Effector memory CD8-positive, alpha-beta T cell (primary cell): ENCODE measurements around the gene NAA38.

Experiments
- ATAC-seq: fragments of 150-1000 bp; cut with Tn5 transposase; replicated peaks from 2 replicates; pipeline ENCODE4 v1.10.0; 2021; ENCODE audit warnings: mild to moderate bottlenecking, moderate library complexity
- DNase-seq, 3 experiments: peaks; one replicate each; pipeline ENCODE4 v3.0.0; 2021
- H3K27ac Mint-ChIP-seq, 2 donors: one replicate each; pipeline ENCODE4 v1.8.0; 2022; ENCODE audit warnings: mild to moderate bottlenecking in 2 of 2, mixed read lengths in 2 of 2, moderate library complexity in 2 of 2
- H3K27me3 Mint-ChIP-seq, 2 donors: one replicate each; pipeline ENCODE4 v1.8.0; 2022; ENCODE audit warnings: mixed read lengths in 2 of 2
- H3K36me3 Mint-ChIP-seq: one replicate; pipeline ENCODE4 v1.8.0; 2022; ENCODE audit warnings: mild to moderate bottlenecking, moderate library complexity, mixed read lengths; ENCODE audit not compliant: insufficient read depth
- H3K4me1 Mint-ChIP-seq, 2 donors: one replicate each; pipeline ENCODE4 v1.8.0; 2022; ENCODE audit warnings: low read depth in 2 of 2, mixed read lengths in 2 of 2
- H3K4me3 Mint-ChIP-seq, 2 donors: one replicate each; pipeline ENCODE4 v1.8.0; 2022; ENCODE audit warnings: mild to moderate bottlenecking in 2 of 2, mixed read lengths in 2 of 2, moderate library complexity in 2 of 2
- H3K9me3 Mint-ChIP-seq, 2 donors: one replicate each; pipeline ENCODE4 v1.8.0; 2022; ENCODE audit warnings: mixed read lengths in 2 of 2

The NAA38 gene

DNA sequence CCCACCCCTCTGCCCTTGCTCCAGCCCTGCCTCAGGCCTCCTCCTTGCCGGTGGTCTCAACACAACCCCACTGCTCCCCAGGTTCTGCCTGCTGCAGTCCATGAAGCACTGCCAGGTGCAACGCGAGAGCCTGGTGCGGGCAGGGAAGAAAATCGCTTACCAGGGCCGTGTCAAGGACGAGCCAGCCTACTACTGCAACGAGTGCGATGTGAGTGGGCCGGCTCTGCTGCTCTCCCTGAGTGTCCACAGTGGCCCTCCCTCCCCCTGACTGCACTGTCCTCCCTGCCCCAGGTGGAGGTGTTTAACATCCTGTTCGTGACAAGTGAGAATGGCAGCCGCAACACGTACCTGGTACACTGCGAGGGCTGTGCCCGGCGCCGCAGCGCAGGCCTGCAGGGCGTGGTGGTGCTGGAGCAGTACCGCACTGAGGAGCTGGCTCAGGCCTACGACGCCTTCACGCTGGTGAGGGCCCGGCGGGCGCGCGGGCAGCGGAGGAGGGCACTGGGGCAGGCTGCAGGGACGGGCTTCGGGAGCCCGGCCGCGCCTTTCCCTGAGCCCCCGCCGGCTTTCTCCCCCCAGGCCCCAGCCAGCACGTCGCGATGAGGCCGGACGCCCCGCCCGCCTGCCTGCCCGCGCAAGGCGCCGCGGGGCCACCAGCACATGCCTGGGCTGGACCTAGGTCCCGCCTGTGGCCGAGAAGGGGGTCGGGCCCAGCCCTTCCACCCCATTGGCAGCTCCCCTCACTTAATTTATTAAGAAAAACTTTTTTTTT is 4.3 kb downstream of the NAA38 start:
- no peaks in the 10 kb centered on the region for H3K27me3 Mint-ChIP-seq
- peak overlapping the region in 1 of 2 donors; percentile 79 for H3K4me3 Mint-ChIP-seq
- peak overlapping the region in 1 of 2 donors; percentile 95 for H3K27ac Mint-ChIP-seq
- H3K9me3 Mint-ChIP-seq = no peaks in the 10 kb centered on the region
- peaks cover 3 to 13% of the 10 kb centered on the region in 2 donors for H3K4me1 Mint-ChIP-seq
- ATAC-seq = no peak
- H3K36me3 Mint-ChIP-seq = peaks cover 48% of the 10 kb centered on the region
- no peak for DNase-seq

DNA sequence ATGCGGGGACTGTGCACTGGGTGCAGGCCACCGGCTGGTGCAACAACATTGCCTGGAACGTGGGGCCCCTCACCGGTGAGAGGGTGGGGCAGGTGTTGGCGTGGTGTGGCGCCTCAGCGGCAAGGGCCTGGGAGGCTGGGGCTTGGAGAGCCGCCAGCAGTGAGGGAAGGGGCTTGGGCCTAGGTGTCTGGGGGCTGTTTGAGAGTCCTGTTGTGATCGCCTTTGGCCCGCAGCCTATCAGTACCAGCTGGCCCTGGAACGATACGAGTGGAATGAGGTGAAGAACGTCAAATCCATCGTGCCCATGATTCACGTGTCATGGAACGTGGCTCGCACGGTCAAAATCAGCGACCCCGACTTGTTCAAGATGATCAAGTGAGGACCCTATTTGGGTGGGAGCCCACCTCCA is 5.1 kb downstream of the NAA38 start:
- H3K9me3 Mint-ChIP-seq = no peaks in the 10 kb centered on the region
- peaks cover 57% of the 10 kb centered on the region for H3K36me3 Mint-ChIP-seq
- peaks cover 3 to 13% of the 10 kb centered on the region in 2 donors for H3K4me1 Mint-ChIP-seq
- no peaks in the 10 kb centered on the region for H3K27me3 Mint-ChIP-seq
- no peak for DNase-seq
- ATAC-seq = no peak
- peak overlapping the region in 1 of 2 donors; percentile 95 for H3K27ac Mint-ChIP-seq
- H3K4me3 Mint-ChIP-seq = peak overlapping the region in 1 of 2 donors; percentile 79

DNA sequence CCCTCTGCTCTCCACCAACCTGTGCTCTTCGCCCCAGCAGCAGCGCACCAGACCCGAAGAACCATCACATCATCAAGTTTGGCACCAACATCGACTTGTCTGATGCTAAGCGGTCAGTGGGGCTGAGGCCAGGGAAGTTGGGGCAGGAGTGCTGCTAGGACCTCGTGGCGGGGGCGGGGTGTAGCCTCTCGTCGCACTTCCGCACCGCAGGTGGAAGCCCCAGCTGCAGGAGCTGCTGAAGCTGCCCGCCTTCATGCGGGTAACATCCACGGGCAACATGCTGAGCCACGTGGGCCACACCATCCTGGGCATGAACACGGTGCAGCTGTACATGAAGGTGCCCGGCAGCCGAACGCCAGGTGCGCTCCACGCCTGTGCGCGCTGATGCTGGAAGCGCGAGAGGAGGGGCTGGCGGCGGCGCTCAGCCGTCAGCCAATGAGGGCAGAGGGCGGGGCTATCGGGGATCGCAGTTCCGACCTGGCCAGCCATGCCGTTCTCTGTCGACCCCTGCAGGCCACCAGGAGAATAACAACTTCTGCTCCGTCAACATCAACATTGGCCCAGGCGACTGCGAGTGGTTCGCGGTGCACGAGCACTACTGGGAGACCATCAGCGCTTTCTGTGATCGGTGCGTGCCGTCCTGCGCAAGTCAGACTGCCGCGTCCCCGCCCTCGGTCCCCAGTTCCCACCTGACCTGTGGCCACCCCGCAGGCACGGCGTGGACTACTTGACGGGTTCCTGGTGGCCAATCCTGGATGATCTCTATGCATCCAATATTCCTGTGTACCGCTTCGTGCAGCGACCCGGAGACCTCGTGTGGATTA is 5.7 kb downstream of the NAA38 start:
- H3K27me3 Mint-ChIP-seq = no peaks in the 10 kb centered on the region
- DNase-seq = peak; percentile 92 to 94 (median 94)
- H3K9me3 Mint-ChIP-seq = no peaks in the 10 kb centered on the region
- peak overlapping the region; percentile 49 to 95 for H3K27ac Mint-ChIP-seq
- H3K4me1 Mint-ChIP-seq = peaks cover 3 to 13% of the 10 kb centered on the region in 2 donors
- H3K4me3 Mint-ChIP-seq = peak overlapping the region; percentile 72 to 79
- peaks cover 63% of the 10 kb centered on the region for H3K36me3 Mint-ChIP-seq
- ATAC-seq = peak; percentile 80

DNA sequence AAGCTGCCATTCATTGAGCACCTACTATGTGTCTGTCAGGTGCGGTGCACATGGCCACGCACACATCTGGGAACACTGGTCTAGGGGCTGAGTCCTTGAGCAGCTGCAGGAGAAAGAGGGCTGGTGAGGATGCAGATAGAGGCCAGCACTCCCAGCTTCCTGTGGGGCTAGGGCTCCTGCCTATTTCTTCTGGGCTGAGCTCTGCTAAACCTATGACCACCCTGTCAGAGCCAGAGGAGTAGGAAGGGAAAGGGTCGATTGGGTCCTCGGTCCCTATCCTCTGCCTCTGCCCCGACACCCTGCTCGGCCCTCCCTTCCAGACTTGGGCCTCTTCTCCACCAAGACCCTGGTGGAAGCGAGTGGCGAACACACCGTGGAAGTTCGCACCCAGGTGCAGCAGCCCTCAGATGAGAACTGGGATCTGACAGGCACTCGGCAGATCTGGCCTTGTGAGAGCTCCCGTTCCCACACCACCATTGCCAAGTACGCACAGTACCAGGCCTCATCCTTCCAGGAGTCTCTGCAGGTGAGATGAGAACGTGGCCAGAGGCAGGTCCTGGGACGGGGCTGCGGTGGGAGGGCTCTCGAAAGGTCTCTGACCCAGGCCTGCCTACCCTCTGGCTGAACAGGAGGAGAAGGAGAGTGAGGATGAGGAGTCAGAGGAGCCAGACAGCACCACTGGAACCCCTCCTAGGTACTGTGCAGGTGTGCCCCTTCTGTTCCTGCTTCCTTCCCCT is 6.5 kb downstream of the NAA38 start:
- DNase-seq (no peak), ATAC-seq (peak; percentile 4)
- Mint-ChIP-seq H3K9me3 (no peaks in the 10 kb centered on the region), H3K4me1 (peaks cover 7 to 15% of the 10 kb centered on the region in 2 donors), H3K36me3 (peaks cover 71% of the 10 kb centered on the region), H3K27ac (peak overlapping the region in 1 of 2 donors; percentile 95), H3K27me3 (no peaks in the 10 kb centered on the region), H3K4me3 (peak overlapping the region; percentile 72 to 79)

DNA sequence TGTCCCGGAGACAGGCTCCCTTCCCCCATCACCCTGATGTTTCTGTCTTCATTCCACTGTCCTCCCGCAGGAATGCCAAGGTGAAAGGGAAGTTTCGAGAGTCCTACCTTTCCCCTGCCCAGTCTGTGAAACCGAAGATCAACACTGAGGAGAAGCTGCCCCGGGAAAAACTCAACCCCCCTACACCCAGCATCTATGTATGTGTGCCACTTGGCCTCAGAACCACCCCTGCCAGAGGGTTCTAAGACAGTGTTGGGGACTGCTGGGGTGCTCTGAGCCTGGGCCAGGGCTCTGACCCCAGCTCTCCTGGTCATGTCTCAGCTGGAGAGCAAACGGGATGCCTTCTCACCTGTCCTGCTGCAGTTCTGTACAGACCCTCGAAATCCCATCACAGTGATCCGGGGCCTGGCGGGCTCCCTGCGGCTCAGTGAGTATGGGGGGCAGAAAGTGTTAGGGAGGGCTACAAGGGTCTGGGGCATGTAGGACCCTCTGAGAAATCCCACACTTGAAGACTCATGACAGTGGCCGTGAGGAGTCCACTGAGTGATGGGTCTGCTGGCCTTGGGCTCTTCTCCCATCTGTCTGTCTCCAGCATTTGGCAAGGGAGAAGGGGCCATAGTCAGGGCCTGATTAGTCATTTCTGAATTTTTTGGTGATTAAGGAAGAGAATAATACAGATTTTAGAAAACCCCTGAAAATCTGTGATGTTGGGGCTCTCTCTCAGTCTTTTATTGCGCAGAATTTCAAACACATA is 7.4 kb downstream of the NAA38 start:
- Mint-ChIP-seq H3K9me3 (no peaks in the 10 kb centered on the region), H3K4me1 (peaks cover 7 to 20% of the 10 kb centered on the region in 2 donors), H3K4me3 (peak overlapping the region in 1 of 2 donors; percentile 79), H3K27ac (peak overlapping the region in 1 of 2 donors; percentile 95), H3K27me3 (no peaks in the 10 kb centered on the region), H3K36me3 (peaks cover 80% of the 10 kb centered on the region)
- no peak for DNase-seq
- no peak for ATAC-seq

DNA sequence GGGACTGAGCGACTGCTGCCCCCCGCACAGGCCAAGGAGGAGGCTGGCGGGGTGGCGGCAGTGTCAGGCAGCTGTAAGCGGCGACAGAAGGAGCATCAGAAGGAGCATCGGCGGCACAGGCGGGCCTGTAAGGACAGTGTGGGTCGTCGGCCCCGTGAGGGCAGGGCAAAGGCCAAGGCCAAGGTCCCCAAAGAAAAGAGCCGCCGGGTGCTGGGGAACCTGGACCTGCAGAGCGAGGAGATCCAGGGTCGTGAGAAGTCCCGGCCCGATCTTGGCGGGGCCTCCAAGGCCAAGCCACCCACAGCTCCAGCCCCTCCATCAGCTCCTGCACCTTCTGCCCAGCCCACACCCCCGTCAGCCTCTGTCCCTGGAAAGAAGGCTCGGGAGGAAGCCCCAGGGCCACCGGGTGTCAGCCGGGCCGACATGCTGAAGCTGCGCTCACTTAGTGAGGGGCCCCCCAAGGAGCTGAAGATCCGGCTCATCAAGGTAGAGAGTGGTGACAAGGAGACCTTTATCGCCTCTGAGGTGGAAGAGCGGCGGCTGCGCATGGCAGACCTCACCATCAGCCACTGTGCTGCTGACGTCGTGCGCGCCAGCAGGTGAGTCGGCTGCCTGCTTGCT is 8.1 kb downstream of the NAA38 start:
- peak overlapping the region in 1 of 2 donors; percentile 14 for H3K4me3 Mint-ChIP-seq
- no peak for DNase-seq
- peaks cover 87% of the 10 kb centered on the region for H3K36me3 Mint-ChIP-seq

DNA sequence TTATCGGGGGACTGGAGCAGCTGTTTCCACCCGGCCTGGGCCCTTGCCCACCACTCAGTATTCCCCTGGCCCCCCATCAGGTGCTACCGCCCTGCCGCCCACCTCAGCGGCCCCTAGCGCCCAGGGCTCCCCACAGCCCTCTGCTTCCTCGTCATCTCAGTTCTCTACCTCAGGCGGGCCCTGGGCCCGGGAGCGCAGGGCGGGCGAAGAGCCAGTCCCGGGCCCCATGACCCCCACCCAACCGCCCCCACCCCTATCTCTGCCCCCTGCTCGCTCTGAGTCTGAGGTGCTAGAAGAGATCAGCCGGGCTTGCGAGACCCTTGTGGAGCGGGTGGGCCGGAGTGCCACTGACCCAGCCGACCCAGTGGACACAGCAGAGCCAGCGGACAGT is 8.6 kb downstream of the NAA38 start:
- ATAC-seq (no peak), DNase-seq (no peak)
- Mint-ChIP-seq H3K4me1 (peaks cover 15 to 28% of the 10 kb centered on the region in 2 donors), H3K36me3 (peaks cover 92% of the 10 kb centered on the region), H3K9me3 (no peaks in the 10 kb centered on the region), H3K27ac (peak overlapping the region in 1 of 2 donors; percentile 95), H3K27me3 (no peaks in the 10 kb centered on the region), H3K4me3 (no peak overlapping the region)

More for the DNA sequence above, 8.1 kb downstream of the NAA38 start:
- no peak for ATAC-seq
- H3K27me3 Mint-ChIP-seq = no peaks in the 10 kb centered on the region
- H3K27ac Mint-ChIP-seq = peak overlapping the region in 1 of 2 donors; percentile 95
- peaks cover 10 to 23% of the 10 kb centered on the region in 2 donors for H3K4me1 Mint-ChIP-seq
- H3K9me3 Mint-ChIP-seq = no peaks in the 10 kb centered on the region

DNA sequence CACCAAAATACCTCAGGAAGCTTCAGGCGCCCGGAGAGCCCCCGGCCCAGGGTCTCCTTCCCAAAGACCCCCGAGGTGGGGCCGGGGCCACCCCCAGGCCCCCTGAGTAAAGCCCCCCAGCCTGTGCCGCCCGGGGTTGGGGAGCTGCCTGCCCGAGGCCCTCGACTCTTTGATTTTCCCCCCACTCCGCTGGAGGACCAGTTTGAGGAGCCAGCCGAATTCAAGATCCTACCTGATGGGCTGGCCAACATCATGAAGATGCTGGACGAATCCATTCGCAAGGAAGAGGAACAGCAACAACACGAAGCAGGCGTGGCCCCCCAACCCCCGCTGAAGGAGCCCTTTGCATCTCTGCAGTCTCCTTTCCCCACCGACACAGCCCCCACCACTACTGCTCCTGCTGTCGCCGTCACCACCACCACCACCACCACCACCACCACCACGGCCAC is 9.2 kb downstream of the NAA38 start:
- no peaks in the 10 kb centered on the region for H3K9me3 Mint-ChIP-seq
- peak overlapping the region in 1 of 2 donors; percentile 95 for H3K27ac Mint-ChIP-seq
- peaks cover 97% of the 10 kb centered on the region for H3K36me3 Mint-ChIP-seq
- DNase-seq (no peak), ATAC-seq (no peak)
- peaks cover 19 to 34% of the 10 kb centered on the region in 2 donors for H3K4me1 Mint-ChIP-seq
- H3K4me3 Mint-ChIP-seq = peak overlapping the region in 1 of 2 donors; percentile 21
- no peaks in the 10 kb centered on the region for H3K27me3 Mint-ChIP-seq

DNA sequence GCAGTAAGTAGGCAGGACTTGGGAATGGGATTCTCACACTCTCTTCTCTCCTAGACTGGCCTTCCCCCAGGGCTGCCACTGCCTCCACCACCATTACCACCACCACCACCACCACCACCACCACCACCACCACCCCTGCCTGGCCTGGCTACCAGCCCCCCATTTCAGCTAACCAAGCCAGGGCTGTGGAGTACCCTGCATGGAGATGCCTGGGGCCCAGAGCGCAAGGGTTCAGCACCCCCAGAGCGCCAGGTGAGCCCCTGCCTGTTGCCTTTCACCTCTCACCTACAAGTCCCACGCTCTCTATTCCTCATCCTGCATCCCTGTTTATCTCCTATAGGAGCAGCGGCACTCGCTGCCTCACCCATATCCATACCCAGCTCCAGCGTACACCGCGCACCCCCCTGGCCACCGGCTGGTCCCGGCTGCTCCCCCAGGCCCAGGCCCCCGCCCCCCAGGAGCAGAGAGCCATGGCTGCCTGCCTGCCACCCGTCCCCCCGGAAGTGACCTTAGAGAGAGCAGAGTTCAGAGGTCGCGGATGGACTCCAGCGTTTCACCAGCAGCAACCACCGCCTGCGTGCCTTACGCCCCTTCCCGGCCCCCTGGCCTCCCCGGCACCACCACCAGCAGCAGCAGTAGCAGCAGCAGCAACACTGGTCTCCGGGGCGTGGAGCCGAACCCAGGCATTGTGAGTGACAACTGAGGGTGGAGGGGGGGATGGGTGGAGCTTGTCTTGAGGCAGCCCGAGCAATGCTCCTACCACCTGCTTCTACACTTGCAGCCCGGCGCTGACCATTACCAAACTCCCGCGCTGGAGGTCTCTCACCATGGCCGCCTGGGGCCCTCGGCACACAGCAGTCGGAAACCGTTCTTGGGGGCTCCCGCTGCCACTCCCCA is 10.3 kb downstream of the NAA38 start:
- H3K4me3 Mint-ChIP-seq = peak overlapping the region; percentile 8 to 93
- H3K36me3 Mint-ChIP-seq = peaks cover 97% of the 10 kb centered on the region
- H3K27ac Mint-ChIP-seq = peak overlapping the region; percentile 73 to 95
- H3K4me1 Mint-ChIP-seq = peaks cover 29 to 43% of the 10 kb centered on the region in 2 donors
- DNase-seq (no peak), ATAC-seq (no peak)
- H3K27me3 Mint-ChIP-seq = no peaks in the 10 kb centered on the region
- H3K9me3 Mint-ChIP-seq = no peaks in the 10 kb centered on the region

DNA sequence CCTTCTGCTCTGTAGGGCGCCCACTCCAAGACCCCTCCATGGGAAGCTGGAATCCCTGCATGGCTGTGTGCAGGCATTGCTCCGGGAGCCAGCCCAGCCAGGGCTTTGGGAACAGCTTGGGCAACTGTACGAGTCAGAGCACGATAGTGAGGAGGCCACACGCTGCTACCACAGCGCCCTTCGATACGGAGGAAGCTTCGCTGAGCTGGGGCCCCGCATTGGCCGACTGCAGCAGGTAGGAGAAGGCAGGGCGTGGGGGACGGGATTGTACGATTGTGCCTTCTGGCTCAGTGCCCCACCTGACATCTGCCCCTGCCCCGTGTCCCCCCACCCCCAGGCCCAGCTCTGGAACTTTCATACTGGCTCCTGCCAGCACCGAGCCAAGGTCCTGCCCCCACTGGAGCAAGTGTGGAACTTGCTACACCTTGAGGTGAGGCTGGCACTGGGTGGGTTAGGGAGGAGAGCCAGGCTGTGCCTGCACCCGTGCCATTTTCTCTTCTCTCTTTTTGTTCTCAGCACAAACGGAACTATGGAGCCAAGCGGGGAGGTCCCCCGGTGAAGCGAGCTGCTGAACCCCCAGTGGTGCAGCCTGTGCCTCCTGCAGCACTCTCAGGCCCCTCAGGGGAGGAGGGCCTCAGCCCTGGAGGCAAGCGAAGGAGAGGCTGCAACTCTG is 11.2 kb downstream of the NAA38 start:
- DNase-seq = no peak
- Mint-ChIP-seq H3K9me3 (no peaks in the 10 kb centered on the region), H3K27ac (peak overlapping the region; percentile 73 to 100), H3K27me3 (no peaks in the 10 kb centered on the region), H3K4me3 (peak overlapping the region in 1 of 2 donors; percentile 93), H3K36me3 (peaks cover 97% of the 10 kb centered on the region), H3K4me1 (peaks cover 36 to 41% of the 10 kb centered on the region in 2 donors)
- no peak for ATAC-seq

DNA sequence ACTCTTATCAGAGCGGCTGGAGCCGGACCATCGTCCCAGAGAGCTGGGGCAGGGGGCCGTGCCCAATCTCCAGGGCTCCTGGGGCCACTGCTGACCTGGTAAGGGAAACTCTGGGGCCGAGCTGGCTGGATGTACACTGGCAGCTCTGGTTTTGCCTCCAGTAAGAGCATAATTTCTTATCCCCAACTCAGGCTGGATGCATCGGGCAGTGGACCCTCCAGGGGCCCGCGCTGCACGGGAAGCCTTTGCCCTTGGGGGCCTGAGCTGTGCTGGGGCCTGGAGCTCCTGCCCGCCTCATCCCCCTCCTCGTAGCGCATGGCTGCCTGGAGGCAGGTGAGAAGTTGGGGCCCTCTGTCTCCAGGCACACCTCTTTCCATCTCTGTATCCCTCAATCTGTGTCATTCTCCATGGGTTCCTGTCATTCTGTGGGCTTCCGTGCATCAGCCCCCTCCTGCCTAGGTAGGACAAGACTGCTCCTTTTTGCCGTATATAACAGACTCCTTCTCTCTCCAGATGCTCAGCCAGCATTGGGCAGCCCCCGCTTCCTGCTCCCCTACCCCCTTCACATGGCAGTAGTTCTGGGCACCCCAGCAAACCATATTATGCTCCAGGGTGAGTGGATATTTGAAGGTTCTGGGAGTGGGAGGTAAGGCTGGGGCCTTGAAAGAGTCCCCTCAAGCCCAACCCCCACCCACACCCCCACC is 11.8 kb downstream of the NAA38 start:
- H3K9me3 Mint-ChIP-seq = no peaks in the 10 kb centered on the region
- DNase-seq (no peak), ATAC-seq (no peak)
- H3K27ac Mint-ChIP-seq = peak overlapping the region; percentile 100
- H3K4me3 Mint-ChIP-seq = peak overlapping the region; percentile 93 to 100
- H3K36me3 Mint-ChIP-seq = peaks cover 97% of the 10 kb centered on the region
- H3K27me3 Mint-ChIP-seq = no peaks in the 10 kb centered on the region
- peaks cover 39 to 43% of the 10 kb centered on the region in 2 donors for H3K4me1 Mint-ChIP-seq
